ENCODE measurements around the gene KRTAP10-1. TPM values are rescaled to one million over a fixed set of nuclear protein-coding genes. Genes with fewer than 3 reads are reported as not detected.

The KRTAP10-1 gene
- total RNA-seq, 4 donors from 2014 or later = not detected

DNA sequence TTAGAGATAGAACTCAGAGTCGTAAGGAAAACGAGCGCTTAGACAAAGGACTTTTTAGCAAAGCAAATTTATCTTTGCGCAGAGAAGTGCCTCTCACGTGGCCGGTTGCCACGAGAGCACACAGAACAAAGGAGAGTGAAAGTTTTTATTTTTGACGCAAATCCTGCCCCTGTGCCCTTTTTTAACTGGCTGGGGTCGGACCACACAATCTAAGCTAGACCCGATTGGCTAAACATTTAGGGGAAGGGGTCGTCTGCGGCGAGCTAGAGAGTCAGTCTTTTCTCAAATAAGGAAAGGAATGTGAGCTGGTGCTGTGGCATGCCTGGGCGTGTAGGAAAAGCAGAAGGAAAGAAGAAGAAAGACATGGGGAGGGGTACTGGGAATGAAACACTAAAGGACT lies 8.9 kb upstream of the KRTAP10-1 start:
- intact Hi-C loops (cut with DNase I) = no loop called here
- TF ChIP-seq EP300 (IDR thresholded peaks at IDR 0.05) (no peak), POLR2A (IDR thresholded peaks at IDR 0.05; ENCODE audit: low read depth) (no peak), POLR2AphosphoS5 (IDR thresholded peaks at IDR 0.05) (no peak)
- TF ChIP-seq, protein P1, sequence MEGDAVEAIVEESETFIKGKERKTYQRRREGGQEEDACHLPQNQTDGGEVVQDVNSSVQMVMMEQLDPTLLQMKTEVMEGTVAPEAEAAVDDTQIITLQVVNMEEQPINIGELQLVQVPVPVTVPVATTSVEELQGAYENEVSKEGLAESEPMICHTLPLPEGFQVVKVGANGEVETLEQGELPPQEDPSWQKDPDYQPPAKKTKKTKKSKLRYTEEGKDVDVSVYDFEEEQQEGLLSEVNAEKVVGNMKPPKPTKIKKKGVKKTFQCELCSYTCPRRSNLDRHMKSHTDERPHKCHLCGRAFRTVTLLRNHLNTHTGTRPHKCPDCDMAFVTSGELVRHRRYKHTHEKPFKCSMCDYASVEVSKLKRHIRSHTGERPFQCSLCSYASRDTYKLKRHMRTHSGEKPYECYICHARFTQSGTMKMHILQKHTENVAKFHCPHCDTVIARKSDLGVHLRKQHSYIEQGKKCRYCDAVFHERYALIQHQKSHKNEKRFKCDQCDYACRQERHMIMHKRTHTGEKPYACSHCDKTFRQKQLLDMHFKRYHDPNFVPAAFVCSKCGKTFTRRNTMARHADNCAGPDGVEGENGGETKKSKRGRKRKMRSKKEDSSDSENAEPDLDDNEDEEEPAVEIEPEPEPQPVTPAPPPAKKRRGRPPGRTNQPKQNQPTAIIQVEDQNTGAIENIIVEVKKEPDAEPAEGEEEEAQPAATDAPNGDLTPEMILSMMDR (IDR thresholded peaks at IDR 0.05) = no peak
- H3K36me3 ChIP-seq = no peaks in the 10 kb centered on the region
- no peak for DNase-seq (ENCODE audit: extremely low spot score)
- H3K27me3 ChIP-seq = peaks cover 0 to 36% (median 0%) of the 10 kb centered on the region in 4 donors
- peak overlapping the region in 2 of 4 donors; percentile 12 to 15 for H3K4me3 ChIP-seq
- no peak overlapping the region for H3K27ac ChIP-seq (replicated peaks in 1 of 4)
- WGBS = 24% methylated on average over 14 of the region's 14 CpGs
- peaks cover 0 to 11% (median 4%) of the 10 kb centered on the region in 4 donors for H3K9me3 ChIP-seq
- H3K4me1 ChIP-seq = peaks cover 0 to 10% (median 9%) of the 10 kb centered on the region in 4 donors

DNA sequence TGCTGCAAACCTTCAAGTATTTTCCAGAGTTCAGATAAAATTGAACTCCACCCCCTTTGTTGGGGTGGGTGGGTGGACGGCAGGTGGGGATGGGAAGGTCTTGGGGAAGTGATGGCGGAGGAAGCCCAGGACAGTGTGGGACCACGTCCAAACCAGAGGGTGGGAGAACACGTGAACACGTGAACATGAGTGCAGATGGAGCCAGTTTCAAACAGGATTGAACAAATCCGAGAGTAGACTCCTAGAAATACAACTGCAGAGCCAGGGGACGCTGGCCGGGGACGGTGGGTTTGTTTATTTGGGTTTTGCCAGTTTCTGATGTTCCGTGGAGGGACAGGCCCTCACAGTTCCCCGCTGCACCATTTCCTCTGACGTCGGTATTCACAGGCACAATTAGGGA lies 8.4 kb upstream of the KRTAP10-1 start:
- peaks cover 0 to 12% (median 4%) of the 10 kb centered on the region in 4 donors for H3K9me3 ChIP-seq
- H3K36me3 ChIP-seq = no peaks in the 10 kb centered on the region
- TF ChIP-seq POLR2AphosphoS5 (IDR thresholded peaks at IDR 0.05) (no peak), POLR2A (IDR thresholded peaks at IDR 0.05; ENCODE audit: low read depth) (no peak), EP300 (IDR thresholded peaks at IDR 0.05) (no peak)
- TF ChIP-seq, protein P1 (IDR thresholded peaks at IDR 0.05) = no peak
- peak; percentile 80 for DNase-seq (ENCODE audit: extremely low spot score)
- H3K27me3 ChIP-seq = peaks cover 0 to 36% (median 0%) of the 10 kb centered on the region in 4 donors
- H3K4me1 ChIP-seq = peaks cover 0 to 10% (median 9%) of the 10 kb centered on the region in 4 donors
- H3K27ac ChIP-seq (replicated peaks in 1 of 4) = no peak overlapping the region
- H3K4me3 ChIP-seq = peak overlapping the region in 2 of 4 donors; percentile 12 to 15
- intact Hi-C loops (cut with DNase I) = no loop called here
- WGBS = 45% methylated on average over 13 of the region's 13 CpGs

DNA sequence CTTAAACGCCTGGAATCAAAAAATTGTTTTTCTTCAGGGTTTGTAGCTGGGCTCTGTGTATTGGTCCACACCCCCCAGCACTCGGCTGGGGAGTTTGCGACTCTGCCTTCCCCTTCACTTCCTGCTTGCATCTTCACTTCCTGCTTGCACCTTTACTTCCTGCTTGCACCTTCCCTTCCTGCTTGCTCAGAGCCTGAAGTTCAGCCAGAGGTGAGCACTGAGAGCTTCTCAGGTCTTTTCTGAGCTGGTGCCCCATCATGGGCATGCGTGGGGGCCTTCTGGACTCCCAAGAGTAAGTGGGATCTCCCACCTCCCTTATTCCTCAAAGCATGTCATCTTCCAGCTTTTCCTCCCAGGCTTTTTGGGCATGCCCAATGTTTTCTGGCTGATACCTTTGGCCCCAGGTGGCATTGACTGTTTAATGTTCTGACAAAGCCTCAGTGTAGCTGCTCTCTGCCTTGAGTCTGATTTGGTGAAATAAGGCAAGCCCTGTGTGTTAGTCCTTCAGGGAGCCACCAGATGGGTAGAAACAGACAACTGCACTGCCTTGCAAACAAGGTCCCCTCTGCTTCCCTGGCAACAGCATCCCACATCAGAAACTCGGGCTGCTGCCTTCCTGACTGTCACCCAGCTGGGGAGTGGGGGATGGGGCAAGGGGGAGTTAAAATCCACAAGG lies 7.8 kb upstream of the KRTAP10-1 start:
- Histone ChIP-seq H3K27me3 (peaks cover 0 to 36% (median 0%) of the 10 kb centered on the region in 4 donors), H3K4me3 (no peak overlapping the region), H3K27ac (replicated peaks in 1 of 4) (no peak overlapping the region), H3K36me3 (no peaks in the 10 kb centered on the region), H3K4me1 (peaks cover 0 to 10% (median 9%) of the 10 kb centered on the region in 4 donors), H3K9me3 (peaks cover 0 to 16% (median 4%) of the 10 kb centered on the region in 4 donors)
- intact Hi-C loops (cut with DNase I) = no loop called here
- TF ChIP-seq, protein P1 (IDR thresholded peaks at IDR 0.05) = no peak
- no peak for TF ChIP-seq POLR2A (IDR thresholded peaks at IDR 0.05; ENCODE audit: low read depth)
- no peak for TF ChIP-seq EP300 (IDR thresholded peaks at IDR 0.05)
- no peak for TF ChIP-seq POLR2AphosphoS5 (IDR thresholded peaks at IDR 0.05)
- peak; percentile 90 for DNase-seq (ENCODE audit: extremely low spot score)
- 60% methylated on average over 5 of the region's 5 CpGs for WGBS

DNA sequence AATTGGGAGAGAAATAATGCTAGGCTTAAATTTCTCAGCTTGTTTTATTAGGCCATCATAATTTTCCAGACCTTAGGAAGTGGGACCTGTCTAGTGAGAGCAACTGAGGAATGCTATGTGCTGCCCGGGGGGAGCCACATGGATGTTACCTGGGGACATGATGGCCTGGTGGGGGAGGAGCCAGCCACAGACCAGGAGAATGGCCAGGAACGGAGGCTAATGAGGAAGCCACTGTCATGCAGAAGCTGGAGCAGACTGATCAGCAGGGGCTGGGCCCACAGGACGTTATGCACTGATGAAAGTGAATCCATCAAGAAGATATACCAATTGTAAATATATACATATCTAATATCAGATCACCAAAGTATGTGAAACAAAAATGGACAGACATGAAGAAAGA lies 4.6 kb upstream of the KRTAP10-1 start:
- Histone ChIP-seq H3K9me3 (peaks cover 0 to 27% (median 8%) of the 10 kb centered on the region in 4 donors), H3K27me3 (peaks cover 0 to 21% (median 0%) of the 10 kb centered on the region in 4 donors), H3K4me1 (peaks cover 0 to 10% (median 9%) of the 10 kb centered on the region in 4 donors), H3K36me3 (no peaks in the 10 kb centered on the region), H3K27ac (replicated peaks in 1 of 4) (no peak overlapping the region), H3K4me3 (no peak overlapping the region)
- intact Hi-C loops (cut with DNase I) = no loop called here
- peak; percentile 78 for DNase-seq (ENCODE audit: extremely low spot score)
- WGBS = 80% methylated on average over 3 of the region's 3 CpGs
- TF ChIP-seq POLR2AphosphoS5 (IDR thresholded peaks at IDR 0.05) (no peak), EP300 (IDR thresholded peaks at IDR 0.05) (no peak), POLR2A (IDR thresholded peaks at IDR 0.05; ENCODE audit: low read depth) (no peak)
- TF ChIP-seq, protein P1 (IDR thresholded peaks at IDR 0.05) = no peak
